Neuron (in vitro differentiated cells): ENCODE results near the gene HOXC11.

Source experiments
- H2AFZ ChIP-seq: one replicate; pipeline ENCODE4 v1.6.1; 2013; ENCODE audit warnings: low read depth, mild to moderate bottlenecking, inconsistent platforms, low read length, moderate library complexity
- H3K27me3 ChIP-seq: one replicate; pipeline ENCODE4 v1.6.1; 2013; ENCODE audit warnings: low read length; ENCODE audit not compliant: insufficient read depth
- H3K36me3 ChIP-seq: one replicate; pipeline ENCODE4 v1.6.1; 2013; ENCODE audit warnings: low read length; ENCODE audit not compliant: insufficient read depth
- H3K4me1 ChIP-seq: one replicate; pipeline ENCODE4 v1.6.1; 2013; ENCODE audit warnings: low read length; ENCODE audit not compliant: insufficient read depth
- H3K4me3 ChIP-seq: 2 replicates; pipeline ENCODE4 v1.5.1; 2013; ENCODE audit warnings: mild to moderate bottlenecking, low read length, moderate library complexity
- H3K9me3 ChIP-seq: one replicate; pipeline ENCODE4 v1.6.1; 2013; ENCODE audit warnings: low read length

The HOXC11 gene

GRCh38 chr12:53984901-53985691, 12.2 kb downstream of the HOXC11 start, which contains the start of gene HOXC10:
TSS of gene HOXC10 (plus strand) at chr12:53985146. CDS start at chr12:53985260, 114 bp downstream.
- no peak within 1 kb of the TSS for H3K4me3 ChIP-seq
- peak within 1 kb of the TSS; percentile 15 for H2AFZ ChIP-seq
- H3K36me3 ChIP-seq: no peaks in the 10 kb centered on the region
- peaks cover 94% of the 10 kb centered on the region for H3K27me3 ChIP-seq
- no peaks in the 10 kb centered on the region for H3K4me1 ChIP-seq
- no peaks in the 10 kb centered on the region for H3K9me3 ChIP-seq

DNA sequence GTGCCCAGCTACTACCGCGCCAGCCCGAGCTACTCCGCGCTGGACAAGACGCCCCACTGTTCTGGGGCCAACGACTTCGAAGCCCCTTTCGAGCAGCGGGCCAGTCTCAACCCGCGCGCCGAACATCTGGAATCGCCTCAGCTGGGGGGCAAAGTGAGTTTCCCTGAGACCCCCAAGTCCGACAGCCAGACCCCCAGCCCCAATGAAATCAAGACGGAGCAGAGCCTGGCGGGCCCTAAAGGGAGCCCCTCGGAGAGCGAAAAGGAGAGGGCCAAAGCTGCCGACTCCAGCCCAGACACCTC, 12.7 kb downstream of the HOXC11 start:
- Histone ChIP-seq H3K9me3 (no peaks in the 10 kb centered on the region), H3K27me3 (peaks cover 95% of the 10 kb centered on the region), H2AFZ (no peak overlapping the region), H3K4me1 (no peaks in the 10 kb centered on the region), H3K36me3 (no peaks in the 10 kb centered on the region), H3K4me3 (no peak overlapping the region)

DNA sequence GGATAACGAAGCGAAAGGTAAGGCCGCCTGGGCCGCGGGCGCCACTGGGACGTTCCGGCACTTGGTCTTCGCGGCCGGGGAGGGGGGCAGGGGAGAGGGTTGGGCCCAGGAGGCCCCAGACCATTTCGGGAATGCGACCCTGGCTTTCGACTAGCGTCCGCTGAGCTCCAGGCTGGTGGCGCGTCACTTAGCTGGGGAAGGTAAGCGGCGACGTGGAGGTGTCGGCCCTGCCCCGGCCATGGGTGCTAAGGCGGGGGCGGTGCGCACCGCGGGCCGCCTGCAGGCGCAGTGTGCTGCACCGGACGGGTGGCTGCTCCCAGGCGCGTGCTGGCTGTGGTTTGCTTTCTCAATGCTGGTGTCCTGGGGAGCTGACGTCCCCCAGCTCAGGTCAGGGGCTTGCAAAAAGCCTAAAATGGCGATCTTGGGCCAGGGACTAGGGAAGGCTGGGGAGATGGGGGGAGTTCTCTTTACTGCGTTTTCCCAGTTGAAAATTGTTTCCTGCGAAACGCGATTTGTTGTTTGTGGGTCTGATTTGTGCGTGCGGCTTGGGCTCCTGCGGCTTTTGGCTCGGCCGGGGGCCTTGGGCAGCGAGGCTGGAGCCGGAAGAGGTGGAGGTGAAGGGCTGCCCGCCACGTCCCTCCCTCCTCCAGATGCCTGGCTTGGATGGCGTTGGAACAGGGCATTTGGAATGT, 13.2 kb downstream of the HOXC11 start:
- Histone ChIP-seq H3K27me3 (peaks cover 95% of the 10 kb centered on the region), H3K4me3 (no peak overlapping the region), H3K4me1 (no peaks in the 10 kb centered on the region), H3K9me3 (no peaks in the 10 kb centered on the region), H3K36me3 (no peaks in the 10 kb centered on the region), H2AFZ (no peak overlapping the region)

DNA sequence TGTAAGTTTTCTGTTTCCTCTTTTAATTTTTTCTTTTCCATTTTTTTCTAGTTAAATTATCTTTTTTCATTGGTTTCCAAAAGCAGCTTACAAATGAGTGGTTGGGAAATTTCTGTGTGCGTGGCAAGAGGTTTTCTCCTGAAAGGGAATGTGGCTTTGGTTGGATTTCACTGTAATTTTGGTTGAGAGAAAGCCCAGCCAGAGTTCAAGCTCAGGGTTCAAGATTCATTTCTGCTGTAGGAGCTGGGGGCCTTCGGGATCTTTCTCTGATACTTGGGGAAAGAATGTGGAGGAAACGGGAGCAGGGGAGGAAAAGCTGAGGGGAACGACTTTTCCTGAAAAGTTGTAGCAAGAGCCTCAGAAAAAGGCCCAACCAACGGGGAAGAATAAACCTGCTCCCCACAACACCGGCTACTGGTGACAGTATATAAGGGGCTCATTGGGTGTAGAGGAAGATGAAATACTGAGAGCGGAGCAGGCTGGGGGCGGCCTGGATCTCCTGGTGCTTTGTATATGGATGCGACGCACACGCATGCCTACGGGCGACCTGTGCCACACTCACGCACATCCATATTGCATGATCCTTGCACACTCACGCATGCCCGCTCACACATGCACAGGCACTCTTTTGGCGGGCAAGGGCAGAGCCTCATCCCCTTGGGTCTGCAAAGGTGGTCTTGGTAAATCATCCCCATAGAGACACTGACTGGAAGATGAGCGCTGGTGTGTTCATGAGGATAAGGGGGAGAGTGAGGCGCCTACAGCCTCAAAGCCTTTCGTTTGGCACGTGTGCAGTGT, 14.0 kb downstream of the HOXC11 start:
- no peaks in the 10 kb centered on the region for H3K4me1 ChIP-seq
- no peak overlapping the region for H3K4me3 ChIP-seq
- peaks cover 95% of the 10 kb centered on the region for H3K27me3 ChIP-seq
- no peak overlapping the region for H2AFZ ChIP-seq
- no peaks in the 10 kb centered on the region for H3K9me3 ChIP-seq
- no peaks in the 10 kb centered on the region for H3K36me3 ChIP-seq

GRCh38 chr12:53987787-53988230, 14.9 kb downstream of the HOXC11 start:
- no peaks in the 10 kb centered on the region for H3K36me3 ChIP-seq
- H2AFZ ChIP-seq: no peak overlapping the region
- H3K27me3 ChIP-seq: peaks cover 94% of the 10 kb centered on the region
- H3K4me3 ChIP-seq: no peak overlapping the region
- H3K9me3 ChIP-seq: no peaks in the 10 kb centered on the region
- H3K4me1 ChIP-seq: no peaks in the 10 kb centered on the region

DNA sequence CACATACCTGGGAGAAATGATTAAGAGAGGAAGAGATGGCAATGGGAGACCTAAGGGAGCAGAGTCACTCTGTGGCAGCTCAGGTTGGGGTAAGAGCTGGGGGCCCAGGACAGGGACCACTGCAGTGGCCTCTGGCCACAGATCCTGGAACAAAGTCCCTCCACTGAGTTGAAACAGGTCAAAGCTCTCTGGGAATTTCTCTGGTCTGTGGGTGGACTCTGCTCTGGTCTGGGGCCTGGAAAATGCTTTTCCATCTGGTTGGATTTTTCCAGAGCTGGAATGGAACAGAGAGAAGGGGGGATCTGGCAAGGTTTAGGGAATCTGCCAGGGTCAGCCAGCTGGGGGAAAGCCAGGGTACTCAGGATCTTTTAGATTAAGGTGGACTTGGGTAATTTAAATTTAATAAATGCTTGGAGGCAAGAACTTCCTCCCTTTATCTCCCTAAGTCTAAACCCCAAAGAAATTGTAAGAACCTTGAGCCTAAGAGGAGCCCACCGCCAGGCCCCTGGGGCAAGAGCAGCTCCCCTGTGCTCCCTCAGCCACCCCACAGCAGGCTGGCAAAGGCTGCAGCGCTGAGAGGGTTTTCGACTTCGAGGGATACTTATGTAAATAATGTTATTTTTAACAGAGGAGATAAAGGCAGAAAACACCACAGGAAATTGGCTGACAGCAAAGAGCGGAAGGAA, 15.8 kb downstream of the HOXC11 start:
- Histone ChIP-seq H3K4me3 (no peak overlapping the region), H2AFZ (no peak overlapping the region), H3K27me3 (peaks cover 94% of the 10 kb centered on the region), H3K9me3 (no peaks in the 10 kb centered on the region), H3K4me1 (no peaks in the 10 kb centered on the region), H3K36me3 (no peaks in the 10 kb centered on the region)

DNA sequence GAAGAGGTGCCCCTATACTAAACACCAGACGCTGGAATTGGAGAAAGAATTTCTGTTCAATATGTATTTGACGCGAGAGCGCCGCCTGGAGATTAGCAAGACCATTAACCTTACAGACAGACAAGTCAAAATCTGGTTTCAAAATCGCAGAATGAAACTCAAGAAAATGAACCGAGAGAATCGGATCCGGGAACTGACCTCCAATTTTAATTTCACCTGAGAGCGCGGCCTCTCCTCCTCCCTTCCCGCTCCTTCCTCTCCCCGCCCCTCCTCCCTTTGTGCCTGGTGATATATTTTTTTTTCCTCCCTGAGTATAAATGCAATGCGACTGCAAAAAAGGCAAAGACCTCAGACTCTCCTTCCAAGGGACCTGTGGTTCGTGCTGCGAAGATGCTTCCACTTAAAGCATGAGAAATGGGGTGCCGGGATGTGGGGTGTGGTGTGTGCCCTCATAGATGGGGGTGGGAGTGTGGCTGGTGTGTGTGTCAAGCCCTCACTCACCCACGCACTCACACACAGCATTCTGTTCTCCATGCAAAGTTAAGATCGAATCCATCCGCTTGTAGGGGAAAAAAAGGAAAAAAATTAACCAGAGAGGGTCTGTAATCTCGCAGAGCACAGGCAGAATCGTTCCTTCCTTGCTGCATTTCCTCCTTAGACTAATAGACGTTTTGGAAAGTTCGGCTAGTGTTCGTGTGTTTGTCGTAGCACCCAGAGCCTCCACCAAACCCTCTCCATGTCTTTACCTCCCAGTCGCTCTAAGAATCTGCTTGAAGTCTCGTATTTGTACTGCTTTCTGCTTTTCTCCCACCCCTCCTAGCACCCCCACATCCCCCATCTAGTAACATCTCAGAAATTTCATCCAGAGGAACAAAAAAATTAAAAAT, 16.5 kb downstream of the HOXC11 start:
- Histone ChIP-seq H2AFZ (no peak overlapping the region), H3K4me3 (no peak overlapping the region), H3K9me3 (no peaks in the 10 kb centered on the region), H3K4me1 (no peaks in the 10 kb centered on the region), H3K36me3 (no peaks in the 10 kb centered on the region), H3K27me3 (peaks cover 94% of the 10 kb centered on the region)

GRCh38 chr12:53990311-53991076, 17.6 kb downstream of the HOXC11 start:
- no peaks in the 10 kb centered on the region for H3K9me3 ChIP-seq
- H2AFZ ChIP-seq: no peak overlapping the region
- peaks cover 5% of the 10 kb centered on the region for H3K4me1 ChIP-seq
- no peak overlapping the region for H3K4me3 ChIP-seq
- H3K36me3 ChIP-seq: no peaks in the 10 kb centered on the region
- peaks cover 98% of the 10 kb centered on the region for H3K27me3 ChIP-seq

DNA sequence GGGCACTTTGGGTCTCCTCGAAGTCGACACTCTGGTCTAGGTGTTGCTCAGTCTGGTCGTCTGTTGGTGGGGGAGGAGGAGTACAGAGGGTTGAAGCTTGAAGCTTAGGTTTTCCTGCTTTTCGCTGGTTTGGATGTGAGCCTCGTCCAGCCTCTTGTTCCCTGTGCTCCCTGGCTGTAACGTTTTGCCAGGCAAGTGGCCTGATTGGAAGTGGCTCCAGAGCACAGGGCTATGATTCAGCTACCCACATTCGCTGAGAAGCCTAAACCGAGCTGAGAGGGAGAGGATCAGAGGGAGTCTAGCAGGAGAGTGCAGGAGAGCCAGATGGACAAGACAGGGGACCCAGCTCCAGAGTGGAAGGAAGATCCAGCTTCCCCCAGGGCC, 18.1 kb downstream of the HOXC11 start:
- H3K27me3 ChIP-seq: peaks cover 98% of the 10 kb centered on the region
- no peaks in the 10 kb centered on the region for H3K9me3 ChIP-seq
- H3K36me3 ChIP-seq: no peaks in the 10 kb centered on the region
- no peak overlapping the region for H3K4me3 ChIP-seq
- H2AFZ ChIP-seq: no peak overlapping the region
- H3K4me1 ChIP-seq: peaks cover 7% of the 10 kb centered on the region

GRCh38 chr12:53992377-53992889, 19.5 kb downstream of the HOXC11 start:
- Histone ChIP-seq H3K27me3 (peaks cover 98% of the 10 kb centered on the region), H3K9me3 (no peaks in the 10 kb centered on the region), H2AFZ (no peak overlapping the region), H3K4me1 (peaks cover 7% of the 10 kb centered on the region), H3K4me3 (no peak overlapping the region), H3K36me3 (no peaks in the 10 kb centered on the region)

DNA sequence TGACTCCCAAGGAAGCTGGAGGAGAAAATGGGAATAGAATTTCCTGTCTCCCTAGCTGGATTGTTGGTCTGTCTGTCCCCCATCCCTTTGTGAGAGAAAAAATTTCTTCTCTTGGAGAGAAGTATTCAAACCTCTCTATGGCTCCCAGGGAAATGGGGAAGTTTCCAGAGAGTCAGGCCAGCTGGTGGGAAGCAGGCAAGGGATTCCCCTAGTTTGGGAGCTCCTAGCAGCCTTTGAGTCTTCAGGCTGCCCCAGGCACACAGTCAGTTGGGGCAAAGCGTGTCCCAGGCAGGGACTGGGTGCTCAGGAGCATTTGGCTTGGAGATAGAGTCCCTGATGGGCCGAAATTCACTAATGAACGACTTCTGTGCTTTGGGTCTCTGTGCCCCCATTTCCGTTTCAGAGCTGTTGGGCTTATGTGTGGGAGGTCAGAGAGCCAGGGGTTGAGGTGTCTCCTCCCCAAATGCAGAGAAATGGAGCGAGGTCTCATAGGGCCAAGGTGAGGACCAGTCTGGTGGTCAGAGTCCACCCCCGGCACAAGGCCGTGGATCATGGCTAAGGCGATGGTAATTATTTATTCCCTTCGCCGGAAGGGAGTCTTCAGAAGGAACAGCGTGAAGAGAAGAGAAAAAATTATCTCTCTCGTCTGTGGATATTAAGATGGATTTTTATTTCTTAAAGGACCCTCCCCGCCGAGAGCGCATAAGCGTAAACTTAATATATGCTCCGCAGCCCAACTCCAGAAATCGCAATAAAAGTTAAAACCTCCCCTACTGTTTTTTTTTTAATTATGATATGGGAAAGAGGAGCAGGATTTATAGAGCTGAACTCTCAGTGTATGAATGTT, 20.5 kb downstream of the HOXC11 start:
- no peaks in the 10 kb centered on the region for H3K36me3 ChIP-seq
- H2AFZ ChIP-seq: no peak overlapping the region
- H3K27me3 ChIP-seq: peaks cover 98% of the 10 kb centered on the region
- H3K9me3 ChIP-seq: no peaks in the 10 kb centered on the region
- no peak overlapping the region for H3K4me3 ChIP-seq
- H3K4me1 ChIP-seq: peaks cover 7% of the 10 kb centered on the region
